Measurements from ENCODE around the gene NETO1.

- TF ChIP-seq POLR2A (IDR thresholded peaks at IDR 0.05) = no peak
- TF ChIP-seq POLR2AphosphoS5 (IDR thresholded peaks at IDR 0.05) = no peak
- TF ChIP-seq CTCF (IDR thresholded peaks at IDR 0.05) = no peak
These were observed 140.0 kb downstream of the NETO1 start for GRCh38 chr18:72727776-72728175.

Measured in breast epithelium (tissue), 3 donors.